SIG-M5 treated with dmso at 0.1 percent for 504 hours (cell line): ENCODE data around the gene FOXJ3.
A peak's percentile ranks its signal among the peaks of the same experiment; 100 is the strongest.
"Not testable (repeated sequence)": the region's sequence is repeated elsewhere in the genome, so short reads cannot be mapped to it uniquely, and the experiment has no call there.

ENCODE experiments used
- DNase-seq: peaks from one replicate; lab custom pipeline; 2025; ENCODE audit not compliant: unreplicated experiment; lab: John Stamatoyannopoulos, UW

Gene FOXJ3

GRCh38 chr1:42259059-42259738, 75.8 kb downstream of the FOXJ3 start:
- DNase-seq, result peak; percentile 17

- no peak for DNase-seq
These were observed 76.8 kb downstream of the FOXJ3 start for GRCh38 chr1:42258218-42258617.

GRCh38 chr1:42251042-42251441, 84.0 kb downstream of the FOXJ3 start:
- DNase-seq, result no peak

- no peak for DNase-seq
These were observed 84.9 kb downstream of the FOXJ3 start for GRCh38 chr1:42250164-42250563.

GRCh38 chr1:42240966-42241755, 93.9 kb downstream of the FOXJ3 start:
- no peak for DNase-seq

GRCh38 chr1:42239555-42239954, 95.5 kb downstream of the FOXJ3 start:
- no peak for DNase-seq

GRCh38 chr1:42239041-42239440, 96.0 kb downstream of the FOXJ3 start:
- no peak for DNase-seq

GRCh38 chr1:42231253-42231652, 103.8 kb downstream of the FOXJ3 start:
- DNase-seq, result no peak

GRCh38 chr1:42228938-42229337, 106.1 kb downstream of the FOXJ3 start:
- no peak for DNase-seq

- DNase-seq, result no peak
These were observed 112.0 kb downstream of the FOXJ3 start for GRCh38 chr1:42223036-42223435.

GRCh38 chr1:42221952-42222606, 113.0 kb downstream of the FOXJ3 start:
- no peak for DNase-seq

GRCh38 chr1:42221456-42221855, 113.6 kb downstream of the FOXJ3 start:
- no peak for DNase-seq

- DNase-seq, result no peak
These were observed 115.4 kb downstream of the FOXJ3 start for GRCh38 chr1:42219627-42220026.

GRCh38 chr1:42214447-42214871, 120.6 kb downstream of the FOXJ3 start:
- DNase-seq, result peak; percentile 15

- DNase-seq, result no peak
These were observed 123.8 kb downstream of the FOXJ3 start for GRCh38 chr1:42211224-42211623.

GRCh38 chr1:42210421-42211133, 124.5 kb downstream of the FOXJ3 start:
- no peak for DNase-seq

- no peak for DNase-seq
These were observed 125.3 kb downstream of the FOXJ3 start for GRCh38 chr1:42209526-42210251.

- not testable (repeated sequence) for DNase-seq
These were observed 128.1 kb downstream of the FOXJ3 start for GRCh38 chr1:42206930-42207329.

GRCh38 chr1:42206164-42206563, 128.9 kb downstream of the FOXJ3 start:
- DNase-seq, result peak; percentile 43

- DNase-seq, result no peak
These were observed 133.0 kb downstream of the FOXJ3 start for GRCh38 chr1:42201986-42202385.

- DNase-seq, result no peak
These were observed 136.8 kb downstream of the FOXJ3 start for GRCh38 chr1:42198251-42198650.
